Measurements from ENCODE around the gene CLSTN2.

DNA sequence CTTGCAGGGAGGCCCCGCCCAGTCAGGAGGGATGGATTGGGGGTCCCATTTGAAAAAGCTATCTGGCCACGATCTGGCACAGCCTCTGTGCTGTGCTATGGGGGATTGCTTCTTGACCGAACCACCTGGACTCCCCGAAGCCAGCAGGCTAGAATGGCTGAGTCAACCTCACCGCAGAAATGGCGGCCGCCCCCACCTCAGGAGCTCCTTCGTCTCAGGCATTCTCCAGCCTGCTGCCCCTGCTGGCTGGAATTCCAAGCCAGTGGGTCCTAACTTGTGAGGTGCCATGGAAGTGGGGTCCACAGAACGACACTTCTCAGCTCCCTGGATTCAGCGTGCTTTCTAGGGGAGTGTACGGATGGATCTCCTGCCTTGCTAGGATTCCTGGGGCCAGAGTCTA lies 562.3 kb downstream of the CLSTN2 start:
- TF ChIP-seq, protein P1, sequence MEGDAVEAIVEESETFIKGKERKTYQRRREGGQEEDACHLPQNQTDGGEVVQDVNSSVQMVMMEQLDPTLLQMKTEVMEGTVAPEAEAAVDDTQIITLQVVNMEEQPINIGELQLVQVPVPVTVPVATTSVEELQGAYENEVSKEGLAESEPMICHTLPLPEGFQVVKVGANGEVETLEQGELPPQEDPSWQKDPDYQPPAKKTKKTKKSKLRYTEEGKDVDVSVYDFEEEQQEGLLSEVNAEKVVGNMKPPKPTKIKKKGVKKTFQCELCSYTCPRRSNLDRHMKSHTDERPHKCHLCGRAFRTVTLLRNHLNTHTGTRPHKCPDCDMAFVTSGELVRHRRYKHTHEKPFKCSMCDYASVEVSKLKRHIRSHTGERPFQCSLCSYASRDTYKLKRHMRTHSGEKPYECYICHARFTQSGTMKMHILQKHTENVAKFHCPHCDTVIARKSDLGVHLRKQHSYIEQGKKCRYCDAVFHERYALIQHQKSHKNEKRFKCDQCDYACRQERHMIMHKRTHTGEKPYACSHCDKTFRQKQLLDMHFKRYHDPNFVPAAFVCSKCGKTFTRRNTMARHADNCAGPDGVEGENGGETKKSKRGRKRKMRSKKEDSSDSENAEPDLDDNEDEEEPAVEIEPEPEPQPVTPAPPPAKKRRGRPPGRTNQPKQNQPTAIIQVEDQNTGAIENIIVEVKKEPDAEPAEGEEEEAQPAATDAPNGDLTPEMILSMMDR (IDR thresholded peaks at IDR 0.05): no peak
- no peak for TF ChIP-seq POLR2A (IDR thresholded peaks at IDR 0.05)
